Endometrium (tissue), 2 donors: Measurements from ENCODE around the gene ABCG1.

ENCODE experiments used
- FAIRE-seq: peaks from 2 replicates; lab custom pipeline; 2012; peaks lifted over from hg19 to GRCh38; lab: Jason Lieb, UNC
- donor health status: control.
- donor health status: control.

The ABCG1 gene

GRCh38 chr21:42272109-42272962 lies 53.4 kb downstream of the ABCG1 start:
- no peak for FAIRE-seq

GRCh38 chr21:42272984-42273600 lies 54.2 kb downstream of the ABCG1 start:
- FAIRE-seq = no peak

- no peak for FAIRE-seq
Observed at GRCh38 chr21:42276076-42276475, 57.1 kb downstream of the ABCG1 start.

GRCh38 chr21:42276526-42277154 lies 57.7 kb downstream of the ABCG1 start:
- FAIRE-seq = no peak

- no peak for FAIRE-seq
Observed at GRCh38 chr21:42277593-42277992, 58.7 kb downstream of the ABCG1 start.

- FAIRE-seq = no peak
Observed at GRCh38 chr21:42278451-42279149, 59.7 kb downstream of the ABCG1 start.

GRCh38 chr21:42279341-42279871 lies 60.5 kb downstream of the ABCG1 start:
- FAIRE-seq = no peak

- no peak for FAIRE-seq
Observed at GRCh38 chr21:42279888-42280287, 60.9 kb downstream of the ABCG1 start.

GRCh38 chr21:42280356-42281180 lies 61.6 kb downstream of the ABCG1 start:
- FAIRE-seq = no peak

- no peak for FAIRE-seq
Observed at GRCh38 chr21:42281181-42281680, 62.3 kb downstream of the ABCG1 start.

GRCh38 chr21:42282021-42282420 lies 63.1 kb downstream of the ABCG1 start:
- FAIRE-seq = no peak

GRCh38 chr21:42282715-42283114 lies 63.8 kb downstream of the ABCG1 start:
- FAIRE-seq = no peak

- no peak for FAIRE-seq
Observed at GRCh38 chr21:42285569-42286245, 66.8 kb downstream of the ABCG1 start.

GRCh38 chr21:42286416-42286815 lies 67.5 kb downstream of the ABCG1 start:
- no peak for FAIRE-seq

- FAIRE-seq = no peak
Observed at GRCh38 chr21:42287193-42288083, 68.5 kb downstream of the ABCG1 start.

GRCh38 chr21:42288962-42289361 lies 70.0 kb downstream of the ABCG1 start:
- no peak for FAIRE-seq

- FAIRE-seq = no peak
Observed at GRCh38 chr21:42289926-42290325, 71.0 kb downstream of the ABCG1 start.

- FAIRE-seq = no peak
Observed at GRCh38 chr21:42290505-42290904, 71.6 kb downstream of the ABCG1 start.

GRCh38 chr21:42291003-42291750 lies 72.2 kb downstream of the ABCG1 start:
- FAIRE-seq = no peak
